DMS114 treated with DMSO at 0.1 percent for 48 hours (cell line): Measurements from ENCODE around the gene SLMAP.

Experiments used
- DNase-seq: peaks from one replicate; lab custom pipeline; 2025; ENCODE audit not compliant: unreplicated experiment; lab: John Stamatoyannopoulos, UW

The SLMAP gene, protein sequence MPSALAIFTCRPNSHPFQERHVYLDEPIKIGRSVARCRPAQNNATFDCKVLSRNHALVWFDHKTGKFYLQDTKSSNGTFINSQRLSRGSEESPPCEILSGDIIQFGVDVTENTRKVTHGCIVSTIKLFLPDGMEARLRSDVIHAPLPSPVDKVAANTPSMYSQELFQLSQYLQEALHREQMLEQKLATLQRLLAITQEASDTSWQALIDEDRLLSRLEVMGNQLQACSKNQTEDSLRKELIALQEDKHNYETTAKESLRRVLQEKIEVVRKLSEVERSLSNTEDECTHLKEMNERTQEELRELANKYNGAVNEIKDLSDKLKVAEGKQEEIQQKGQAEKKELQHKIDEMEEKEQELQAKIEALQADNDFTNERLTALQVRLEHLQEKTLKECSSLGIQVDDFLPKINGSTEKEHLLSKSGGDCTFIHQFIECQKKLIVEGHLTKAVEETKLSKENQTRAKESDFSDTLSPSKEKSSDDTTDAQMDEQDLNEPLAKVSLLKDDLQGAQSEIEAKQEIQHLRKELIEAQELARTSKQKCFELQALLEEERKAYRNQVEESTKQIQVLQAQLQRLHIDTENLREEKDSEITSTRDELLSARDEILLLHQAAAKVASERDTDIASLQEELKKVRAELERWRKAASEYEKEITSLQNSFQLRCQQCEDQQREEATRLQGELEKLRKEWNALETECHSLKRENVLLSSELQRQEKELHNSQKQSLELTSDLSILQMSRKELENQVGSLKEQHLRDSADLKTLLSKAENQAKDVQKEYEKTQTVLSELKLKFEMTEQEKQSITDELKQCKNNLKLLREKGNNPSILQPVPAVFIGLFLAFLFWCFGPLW

DNA sequence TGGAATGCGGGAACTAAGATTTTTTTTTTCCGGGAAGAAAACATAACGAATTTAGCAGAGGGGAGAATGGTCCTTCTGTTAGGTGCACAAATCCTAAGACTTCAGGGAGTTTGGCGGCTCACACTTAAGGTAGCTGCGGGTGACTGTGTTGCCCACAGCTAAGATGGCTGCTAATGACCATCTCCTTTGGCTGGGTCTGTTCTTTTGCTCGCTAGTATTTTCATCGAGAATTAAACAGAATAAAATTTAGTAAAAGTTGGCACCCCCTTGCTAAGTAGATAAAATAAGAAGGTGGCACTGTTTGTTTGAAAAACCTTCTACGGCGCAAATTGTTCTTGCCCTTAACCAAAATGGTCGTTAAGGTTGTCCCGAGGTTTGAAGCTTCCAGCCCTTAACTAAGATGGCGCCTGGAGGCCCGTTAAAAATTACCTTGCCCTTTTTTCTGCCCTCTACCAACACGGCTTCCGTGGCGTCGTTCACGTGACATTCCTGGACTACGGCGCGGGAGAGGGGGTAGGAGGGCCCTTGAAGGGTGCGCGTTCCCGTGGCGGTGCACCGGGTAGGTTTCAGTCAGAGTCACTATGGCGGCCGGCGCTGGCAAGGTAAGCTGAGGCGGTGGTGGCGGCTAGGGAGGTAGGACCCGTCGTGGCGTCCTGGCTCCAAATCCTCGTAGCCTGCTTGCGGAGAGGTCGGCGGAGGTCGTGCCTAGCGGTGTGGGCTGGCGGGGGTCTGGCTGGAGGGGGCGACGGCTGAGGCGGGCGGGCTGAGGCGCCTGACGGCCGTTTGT, at the start of gene SLMAP:
TSS of gene SLMAP (plus strand) at position 569 of the 787 bp plus-strand sequence. CDS start 1,343 bp downstream, outside the sequence.
- DNase-seq = peak; percentile 94

DNA sequence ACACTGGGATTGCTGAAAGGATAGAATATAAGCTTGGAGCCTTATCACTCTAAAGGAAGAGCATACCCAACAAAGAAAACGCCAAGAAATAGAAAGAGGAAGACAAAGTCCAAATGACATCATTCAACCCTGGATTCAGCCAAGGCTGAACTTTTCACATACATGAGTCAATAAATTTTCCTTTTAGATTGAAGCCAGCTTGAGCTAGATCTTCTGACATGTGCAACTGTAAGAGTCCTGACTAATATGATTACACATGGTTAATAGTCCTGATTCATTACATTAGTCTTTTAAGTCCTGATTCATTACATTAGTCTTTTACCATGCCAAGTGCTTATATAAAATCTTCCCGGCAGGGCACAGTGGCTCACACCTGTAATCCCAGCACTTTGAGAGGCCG, 49.6 kb upstream of the SLMAP start:
- DNase-seq = no peak

DNA sequence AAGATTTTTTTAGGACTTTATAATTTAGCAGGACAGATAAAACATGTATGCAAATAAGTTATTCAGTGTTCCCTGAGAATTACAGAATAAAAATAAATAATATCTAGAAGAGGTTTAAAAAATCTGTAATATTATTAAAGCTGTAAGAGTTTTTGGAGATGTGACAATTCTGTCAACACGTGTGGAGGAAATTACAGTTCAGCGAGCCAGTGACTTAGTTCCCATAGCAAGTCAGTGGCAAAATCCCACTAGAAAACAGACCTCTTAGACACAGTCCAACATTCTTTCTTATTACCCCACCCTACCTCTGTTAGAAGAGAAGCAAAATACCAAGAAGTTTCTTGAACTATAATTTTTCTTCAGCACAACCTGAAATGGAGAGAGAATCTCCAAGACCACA, 47.1 kb upstream of the SLMAP start:
- no peak for DNase-seq

DNA sequence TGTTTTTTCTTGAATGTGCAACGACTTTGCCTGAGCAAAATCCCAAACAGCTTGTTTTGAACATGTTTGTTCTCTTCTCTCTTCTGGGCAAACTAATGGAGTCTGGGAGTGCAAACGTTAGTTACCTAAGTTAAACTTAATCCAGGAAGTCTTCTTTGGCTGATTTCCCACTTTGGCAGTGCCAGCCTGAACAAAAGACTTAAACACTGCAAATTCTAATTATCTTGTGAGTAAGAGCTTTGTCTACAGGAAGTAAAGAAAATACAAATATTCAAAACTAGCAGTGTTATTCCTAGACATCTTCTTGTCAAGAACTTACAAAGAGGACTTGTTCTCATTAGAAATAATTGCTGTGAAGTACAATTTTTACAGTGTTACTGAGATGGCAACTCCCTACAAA, 46.5 kb upstream of the SLMAP start:
- DNase-seq = no peak

DNA sequence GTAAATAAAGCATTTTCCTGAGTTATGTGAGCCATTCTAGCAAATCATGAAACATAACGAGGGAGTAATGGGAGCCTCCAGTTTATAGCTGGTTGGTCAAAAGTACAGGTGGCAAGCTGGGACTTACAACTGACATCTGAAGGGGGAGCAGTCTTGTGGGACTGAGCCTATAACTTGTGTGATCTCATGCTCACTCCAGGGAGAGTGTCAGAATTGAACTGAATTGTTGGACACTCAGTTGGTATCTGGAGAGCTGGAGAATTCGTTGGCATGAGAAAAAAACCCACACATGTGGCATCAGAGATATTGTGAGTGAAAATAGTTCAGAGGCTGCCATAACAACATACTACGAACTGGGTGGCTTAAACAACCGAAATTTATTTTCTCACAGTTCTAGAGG, 40.4 kb upstream of the SLMAP start:
- DNase-seq = no peak

DNA sequence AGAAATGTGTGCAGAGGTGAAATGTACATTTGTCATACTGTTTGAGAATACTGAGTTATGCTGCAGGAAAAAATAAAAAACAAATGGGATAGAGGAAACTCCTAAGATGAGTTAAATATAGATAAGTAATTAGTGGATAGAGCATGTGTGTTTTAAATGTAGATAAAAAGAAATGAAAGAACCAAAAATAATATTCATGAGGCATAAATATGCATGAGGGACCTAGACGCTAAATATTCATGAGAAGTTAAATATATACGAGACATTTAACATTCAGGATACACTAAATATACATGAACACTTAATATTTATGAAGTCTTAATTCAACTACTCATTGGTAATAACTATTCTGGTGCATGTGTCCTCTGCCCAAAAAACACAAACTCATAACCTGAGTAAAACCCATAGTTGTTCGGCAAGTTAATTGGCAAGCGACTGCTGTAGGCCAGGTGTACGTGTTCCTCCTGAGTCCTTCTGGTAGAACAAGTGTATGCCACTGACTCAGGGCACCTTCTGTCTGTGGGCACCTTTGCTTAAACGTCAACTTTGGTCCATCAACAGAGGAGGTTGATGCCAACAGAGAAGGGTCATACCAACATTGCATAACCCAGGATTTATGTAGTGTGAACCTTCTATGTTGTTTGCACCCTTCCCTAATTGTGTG, 38.8 kb upstream of the SLMAP start:
- no peak for DNase-seq

DNA sequence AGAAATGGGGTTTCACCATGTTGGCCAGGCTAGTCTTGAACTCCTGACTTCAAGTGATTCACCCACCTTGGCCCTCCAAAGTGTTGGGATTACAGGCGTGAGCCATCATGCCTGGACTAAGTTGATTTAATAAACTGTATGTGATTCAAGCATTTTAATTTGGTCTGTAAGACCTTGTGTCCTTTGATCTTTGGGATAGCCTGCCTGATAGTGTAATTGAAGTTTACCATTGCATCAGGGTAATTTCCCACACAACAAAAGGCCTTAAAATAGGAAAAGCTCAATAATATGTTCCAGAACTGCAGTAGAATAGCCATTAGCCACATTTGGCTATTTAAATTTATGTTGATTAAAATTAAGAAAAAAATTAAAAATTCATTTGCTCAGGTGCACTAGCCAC, 38.0 kb upstream of the SLMAP start:
- no peak for DNase-seq

DNA sequence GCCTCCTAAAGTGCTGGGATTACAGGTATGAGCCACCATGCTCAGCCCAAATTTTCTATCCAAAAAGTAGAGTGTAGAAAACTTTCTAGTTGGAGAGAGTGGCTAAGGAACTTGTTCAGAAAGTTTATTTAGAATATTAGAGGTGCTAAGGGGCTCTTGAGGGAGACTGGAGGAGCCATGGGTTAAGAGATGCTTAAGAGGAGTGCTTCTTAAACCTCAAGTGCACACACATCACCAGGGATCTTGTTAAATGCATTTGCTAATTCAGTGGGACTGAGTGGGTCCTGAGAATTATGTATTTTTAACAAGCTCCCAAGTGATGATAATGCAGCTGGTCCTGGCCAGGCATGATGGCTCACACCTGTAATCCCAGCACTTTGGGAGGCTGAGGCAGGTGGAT, 29.7 kb upstream of the SLMAP start:
- DNase-seq = no peak

DNA sequence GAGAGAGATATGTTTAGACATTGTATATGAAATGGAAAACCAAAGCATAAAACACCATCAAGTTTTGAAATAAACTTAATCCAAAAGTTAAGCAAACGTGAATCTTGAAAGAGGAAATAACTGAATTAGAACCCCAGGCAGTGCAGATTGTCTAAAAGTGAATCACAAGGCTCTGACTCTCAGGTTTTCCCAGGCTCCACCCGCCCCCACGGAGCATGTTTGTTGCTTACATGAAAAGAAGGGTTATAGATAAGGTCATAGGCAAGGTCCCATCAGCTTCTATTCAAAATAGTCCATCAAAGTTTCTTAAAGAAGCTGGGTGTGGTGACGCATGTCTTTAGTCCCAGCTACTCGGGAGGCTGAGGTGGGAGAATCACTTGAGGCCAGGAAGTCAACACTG, 29.0 kb upstream of the SLMAP start:
- no peak for DNase-seq

DNA sequence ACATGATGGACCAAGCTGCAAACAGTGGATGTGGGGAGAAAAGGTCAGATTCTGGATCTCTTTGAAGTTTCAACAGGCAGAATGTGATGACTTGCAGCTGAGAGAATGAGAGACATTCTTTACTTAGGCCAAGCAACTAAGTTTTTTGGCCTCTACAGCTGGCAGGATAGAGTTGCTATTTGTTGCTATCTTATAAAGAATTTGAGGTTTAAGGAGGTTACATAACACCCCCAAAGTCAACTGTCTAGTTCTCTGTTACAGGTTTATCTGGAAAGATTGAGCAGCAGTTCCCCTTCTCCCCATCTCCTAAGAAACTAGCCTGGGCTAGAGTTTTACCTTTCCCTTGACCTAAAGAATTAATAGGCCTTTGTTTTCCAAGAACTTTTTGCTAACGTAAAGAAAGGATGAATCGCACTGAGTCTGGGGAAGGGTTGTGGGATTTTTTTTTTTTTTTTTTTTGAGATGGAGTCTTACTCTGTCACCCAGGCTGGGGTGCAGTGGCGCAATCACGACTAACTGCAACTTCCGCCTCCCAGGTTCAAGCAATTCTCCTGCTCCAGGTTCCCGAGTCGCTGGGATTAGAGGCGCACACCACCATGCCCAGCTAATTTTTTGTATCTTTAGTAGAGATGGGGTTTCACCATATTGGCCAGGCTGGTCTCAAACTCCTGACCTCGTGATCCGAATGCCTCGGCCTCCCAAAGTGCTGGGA, 26.6 kb upstream of the SLMAP start:
- DNase-seq = no peak

DNA sequence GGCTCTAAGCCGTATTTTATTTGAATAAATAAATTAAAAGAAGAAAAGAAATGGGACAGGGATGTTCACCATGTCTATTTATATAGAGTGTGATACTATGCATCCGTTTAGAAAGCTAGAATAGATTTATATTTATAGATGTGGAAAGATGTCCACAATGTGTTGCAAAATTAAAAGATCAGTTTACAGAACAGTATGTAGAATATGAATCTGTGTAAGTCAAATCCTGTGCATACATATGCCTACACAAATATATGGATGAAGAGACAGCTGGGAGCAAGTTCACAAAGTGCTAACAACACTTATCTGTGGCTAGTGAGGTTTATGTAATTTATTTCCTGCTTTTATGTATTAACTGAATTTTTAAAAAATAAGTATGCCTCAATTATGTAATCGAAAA, 25.4 kb upstream of the SLMAP start:
- DNase-seq = no peak

DNA sequence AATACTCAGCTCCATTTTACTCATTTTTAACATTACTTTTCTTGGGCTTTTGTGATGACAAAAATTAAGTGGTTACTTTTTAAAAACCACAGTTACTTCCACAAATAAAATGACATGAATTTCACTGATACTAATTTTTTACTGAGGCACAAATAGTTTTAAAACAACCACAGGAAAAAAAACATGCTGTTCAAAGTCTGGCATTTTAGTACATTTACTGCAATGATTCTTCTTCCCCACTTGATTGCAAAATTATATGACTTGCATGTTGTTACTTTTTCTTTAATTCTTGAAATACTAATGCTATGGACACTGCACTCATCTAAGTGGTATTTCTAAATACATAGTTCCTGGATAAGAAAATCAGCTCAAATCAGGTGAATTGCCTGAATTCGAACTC, 24.8 kb upstream of the SLMAP start:
- DNase-seq = no peak

DNA sequence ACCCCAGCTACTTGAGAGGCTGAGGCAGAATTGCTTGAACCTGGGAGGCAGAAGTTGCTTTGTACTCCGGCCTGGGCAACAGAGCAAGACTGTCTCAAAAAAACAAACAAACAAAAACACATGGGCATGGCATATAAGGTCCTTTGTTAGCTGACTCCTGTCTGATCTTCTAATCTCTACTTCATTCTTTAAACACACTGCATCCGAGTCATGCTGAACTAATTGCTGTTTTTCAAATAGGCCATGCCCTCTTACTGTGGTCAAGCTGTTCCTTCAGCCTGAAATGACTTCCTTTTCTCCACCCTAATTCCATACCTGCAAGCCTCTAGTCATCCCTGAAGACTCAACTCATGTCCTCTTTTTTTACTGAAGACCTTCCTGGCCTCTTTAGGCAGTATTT, 22.3 kb upstream of the SLMAP start:
- DNase-seq = no peak

DNA sequence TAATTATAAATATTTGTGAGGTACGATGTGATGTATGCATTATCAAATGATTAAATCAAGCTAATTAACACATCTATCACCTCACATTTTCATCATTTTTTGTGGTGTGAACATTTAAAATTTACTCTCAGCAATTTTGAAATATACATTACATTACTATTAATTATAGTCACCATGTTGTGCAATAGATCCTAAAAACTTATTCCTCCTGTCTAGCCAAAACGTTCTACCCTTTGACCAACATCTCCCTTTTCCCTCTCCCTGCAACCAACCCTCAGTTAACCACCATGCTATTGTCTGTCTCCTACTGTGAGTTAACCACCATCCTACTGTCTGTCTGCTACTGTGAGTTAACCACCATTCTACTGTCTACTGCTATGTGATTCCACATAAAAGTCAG, 20.7 kb upstream of the SLMAP start:
- DNase-seq = no peak

DNA sequence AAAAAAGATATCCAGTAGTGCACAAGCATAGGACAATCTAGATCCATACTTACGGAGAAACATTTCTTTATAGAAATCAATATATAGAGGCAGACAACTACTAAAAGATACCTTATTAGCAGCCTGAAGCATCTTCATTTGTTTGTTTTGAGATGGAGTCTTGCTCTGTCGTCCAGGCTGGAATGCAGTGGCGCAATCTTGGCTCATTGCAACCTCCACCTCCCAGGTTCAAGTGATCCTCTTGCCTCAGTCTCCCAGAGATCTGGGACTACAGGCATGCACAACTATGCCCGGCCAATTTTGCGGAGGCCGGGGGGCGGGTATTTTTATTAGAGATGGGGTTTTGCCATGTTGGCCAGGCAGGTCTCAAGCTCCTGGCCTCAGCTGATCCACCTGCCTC, 18.3 kb upstream of the SLMAP start:
- no peak for DNase-seq

DNA sequence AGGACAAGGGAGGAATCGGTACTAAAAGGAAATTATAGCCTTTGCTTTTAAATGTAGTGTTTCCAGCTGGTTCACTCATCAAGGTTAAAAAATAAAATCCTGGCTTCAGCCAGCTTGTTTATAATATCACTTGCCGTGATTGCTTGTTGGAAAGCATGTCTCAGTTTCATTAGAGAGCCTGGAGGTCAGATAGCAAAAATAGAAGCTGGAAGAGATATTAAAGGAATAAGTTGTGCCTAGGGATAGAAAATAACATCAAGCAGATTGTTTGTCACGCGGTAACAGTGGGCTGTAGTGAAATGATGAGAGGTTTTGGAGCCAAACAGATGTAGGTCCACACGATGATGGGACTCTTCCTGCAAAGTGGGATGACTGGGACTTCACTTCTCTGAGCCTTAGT, 17.7 kb upstream of the SLMAP start:
- no peak for DNase-seq

DNA sequence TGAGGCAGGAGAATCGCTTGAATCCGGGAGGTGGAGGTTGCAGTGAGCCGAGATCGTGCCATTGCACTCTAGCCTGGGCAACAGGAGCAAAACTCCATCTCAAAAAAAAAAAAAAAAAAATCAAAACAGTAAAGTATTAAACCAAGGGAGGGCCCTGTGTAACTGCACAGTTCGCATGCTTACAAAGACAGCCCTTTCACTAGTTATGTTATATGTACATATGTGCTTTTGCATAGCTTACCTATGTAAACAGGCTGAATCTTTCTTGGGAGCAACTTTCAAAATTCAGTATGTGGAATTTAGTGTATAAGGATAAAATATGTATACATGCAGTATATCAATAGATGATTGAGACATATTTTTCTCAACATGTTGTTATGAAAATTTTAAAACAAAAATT, 16.1 kb upstream of the SLMAP start:
- DNase-seq = no peak

DNA sequence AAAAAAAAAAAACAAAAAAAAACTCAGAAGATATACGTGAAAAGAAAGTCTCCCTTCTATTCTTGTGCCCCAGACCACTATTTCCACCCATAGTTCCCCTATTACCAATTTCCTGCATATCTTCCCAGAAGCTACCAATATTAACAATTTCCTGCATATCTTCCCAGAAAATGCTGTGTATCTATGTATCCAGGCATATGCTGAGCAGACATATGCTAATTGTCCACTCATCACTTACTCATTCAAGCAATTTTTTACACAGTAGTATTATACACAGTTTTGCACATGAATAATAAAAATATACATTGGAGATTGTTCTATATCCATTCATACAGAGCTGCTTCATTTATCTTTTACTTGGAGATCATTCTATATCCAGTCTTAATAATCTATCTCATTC, 12.6 kb upstream of the SLMAP start:
- no peak for DNase-seq

DNA sequence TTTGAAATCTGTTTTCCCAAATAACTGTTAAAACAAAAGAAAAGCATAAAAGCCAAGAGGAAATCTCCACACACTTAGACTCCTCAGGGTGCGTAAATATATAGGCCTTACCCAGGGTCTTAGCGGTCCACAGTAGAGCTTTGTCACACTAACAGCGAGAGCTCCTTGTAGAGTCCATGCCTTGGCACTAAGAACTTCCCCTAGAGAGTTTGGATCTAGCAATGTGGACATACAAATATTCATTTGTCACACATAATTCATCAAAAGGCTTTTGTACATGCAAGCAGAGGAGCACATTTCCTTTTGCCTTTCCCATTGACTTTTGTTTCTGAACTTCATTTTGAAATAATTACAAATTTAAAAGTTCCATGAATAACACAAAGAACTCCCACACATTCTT, 11.0 kb upstream of the SLMAP start:
- no peak for DNase-seq
